ENCODE results near the gene EXOC6B. TPM values are rescaled to one million over a fixed set of nuclear protein-coding genes. Genes with fewer than 3 reads are reported as not detected.

The EXOC6B gene
- total and polyA plus RNA-seq, 2 of the 8 experiments (the other 6 are each of a cell fraction or from before 2014, with no cell fraction given): 13.5 to 33.0 TPM

DNA sequence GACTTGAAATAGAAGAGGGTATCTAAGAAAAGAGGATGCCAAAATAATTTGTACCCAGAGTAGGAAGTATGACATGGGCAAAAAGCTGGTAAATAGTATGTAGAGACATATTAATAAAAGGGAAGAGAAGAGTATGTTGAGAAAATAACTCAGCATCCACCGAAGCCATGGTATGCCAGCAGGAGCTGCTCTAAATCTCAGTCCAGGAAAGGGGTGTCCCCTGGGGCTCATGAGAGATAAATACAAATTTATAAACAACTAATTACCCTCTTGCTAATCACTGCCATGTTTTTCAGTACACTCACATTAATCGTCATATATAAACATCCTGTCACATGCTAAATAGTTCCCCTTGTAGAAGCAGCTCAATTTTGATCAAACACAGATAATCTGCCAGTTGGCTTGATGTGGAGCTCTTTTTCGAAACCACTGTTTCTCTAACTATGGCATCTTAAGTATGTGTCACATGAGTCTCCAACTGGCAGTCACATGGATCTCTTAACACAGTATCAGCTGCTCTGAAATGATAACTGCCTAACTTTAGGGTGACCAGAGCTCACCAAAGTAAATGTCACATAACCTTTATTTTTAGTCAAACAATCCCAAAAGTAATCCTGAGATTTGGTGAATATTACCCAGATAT, 31.9 kb downstream of the EXOC6B start:
- Histone ChIP-seq H3K4me3 (ENCODE audit: extremely low read depth in 1 of 4, insufficient read depth in 2 of 4, low read depth in 3 of 4, low read length in 4 of 4) (no peak overlapping the region), H2BK20ac (ENCODE audit: low read length) (no peak overlapping the region), H3K9me3 (ENCODE audit: insufficient read depth in 2 of 2, low read depth in 1 of 2, low read length in 1 of 2) (no peaks in the 10 kb centered on the region), H3K23ac (ENCODE audit: insufficient read length) (no peak overlapping the region), H3K4me1 (replicated peaks in 1 of 4; ENCODE audit: control insufficient read depth in 3 of 4, insufficient read depth in 4 of 4, low read length in 3 of 4) (no peaks in the 10 kb centered on the region), H4K8ac (ENCODE audit: extremely low read depth, insufficient read depth, low read length) (no peak overlapping the region), H3K36me3 (ENCODE audit: control insufficient read depth in 2 of 4, insufficient read depth in 4 of 4, low read length in 3 of 4) (no peaks in the 10 kb centered on the region), H3K18ac (ENCODE audit: extremely low read depth, low read length) (no peak overlapping the region), H3K14ac (ENCODE audit: insufficient read length) (no peak overlapping the region), H2BK5ac (ENCODE audit: low read depth, low read length) (no peak overlapping the region), H3K79me2 (ENCODE audit: control insufficient read depth in 1 of 2, insufficient read depth in 2 of 2, low read length in 2 of 2) (peaks cover 0 to 3% of the 10 kb centered on the region in 2 experiments; a peak in 2 of 4 replicates), H3K27ac (ENCODE audit: low read depth, low read length) (no peak overlapping the region), H3K4me2 (ENCODE audit: insufficient read depth in 1 of 2, low read depth in 2 of 2, low read length in 2 of 2) (no peak overlapping the region), H4K5ac (ENCODE audit: insufficient read length, low read depth, low read length) (no peak overlapping the region), H3K4ac (replicated peaks; ENCODE audit: insufficient read length, low read depth, low read length) (no peak overlapping the region), H4K20me1 (replicated peaks in 1 of 2; ENCODE audit: control insufficient read depth in 1 of 2, insufficient read depth in 2 of 2, low read length in 2 of 2) (no peaks in the 10 kb centered on the region), H4K91ac (replicated peaks; ENCODE audit: insufficient read length, low read length) (no peak overlapping the region), H2BK12ac (ENCODE audit: low read depth, low read length) (no peak overlapping the region), H2AFZ (ENCODE audit: low read length) (no peak overlapping the region), H2AK5ac (ENCODE audit: low read depth, low read length) (no peak overlapping the region), H2BK120ac (replicated peaks; ENCODE audit: low read depth, low read length) (no peak overlapping the region), H3K9ac (replicated peaks in 1 of 4; ENCODE audit: extremely low read depth in 1 of 4, low read depth in 3 of 4, low read length in 3 of 4) (no peak overlapping the region), H3K27me3 (replicated peaks in 1 of 4; ENCODE audit: control insufficient read depth in 3 of 4, extremely low read depth in 1 of 4, insufficient read depth in 3 of 4, low read length in 3 of 4) (no peaks in the 10 kb centered on the region), H3K79me1 (ENCODE audit: low read depth, low read length) (0 out of 2 replicates have a peak, but pooled peaks cover 2% of the 10 kb centered on the region), H3K56ac (replicated peaks; ENCODE audit: insufficient read length, low read depth, low read length) (no peak overlapping the region), H3K23me2 (ENCODE audit: low read depth, low read length) (no peaks in the 10 kb centered on the region), H2BK15ac (ENCODE audit: low read length) (no peak overlapping the region)
- CTCF ChIA-PET (ENCODE audit: partially characterized antibody): interaction anchor here (0.6 to 1.8 kb wide), 9 partner anchors 13 to 180 kb away, joined by 3 to 7 read pairs (median 3); no protein-coding TSS in a partner anchor
- DNase-seq (ENCODE audit: low read depth in 1 of 2, low spot score in 2 of 2) (no peak), FAIRE-seq (no peak)
- POLR2A ChIA-PET (ENCODE audit: partially characterized antibody): interaction anchor here (0.6 to 1.0 kb wide), 2 partner anchors 10 to 1081 kb away, joined by 3 read pairs; no protein-coding TSS in a partner anchor
- no peak for TF ChIP-seq KDM1A (IDR thresholded peaks at IDR 0.05; ENCODE audit: borderline replicate concordance, low read length)
- no peak for TF ChIP-seq TAF1 (IDR thresholded peaks at IDR 0.05; ENCODE audit: low read depth, low read length)
- TF ChIP-seq TBP (IDR thresholded peaks at IDR 0.05; ENCODE audit: low read depth, low read length): no peak
- TF ChIP-seq HDAC2 (IDR thresholded peaks at IDR 0.05; ENCODE audit: borderline replicate concordance in 1 of 2, low read depth in 2 of 2, low read length in 2 of 2): no peak
- TF ChIP-seq CEBPB (IDR thresholded peaks at IDR 0.05; ENCODE audit: low read depth, low read length): no peak
- TF ChIP-seq, protein P1, sequence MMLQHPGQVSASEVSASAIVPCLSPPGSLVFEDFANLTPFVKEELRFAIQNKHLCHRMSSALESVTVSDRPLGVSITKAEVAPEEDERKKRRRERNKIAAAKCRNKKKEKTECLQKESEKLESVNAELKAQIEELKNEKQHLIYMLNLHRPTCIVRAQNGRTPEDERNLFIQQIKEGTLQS (IDR thresholded peaks at IDR 0.05; ENCODE audit: insufficient read depth, low read depth, low read length): no peak
- TF ChIP-seq SUZ12 (IDR thresholded peaks at IDR 0.05; ENCODE audit: low read length): no peak
- TF ChIP-seq CBX8 (IDR thresholded peaks at IDR 0.05; ENCODE audit: borderline replicate concordance, low read depth, low read length): no peak
- 86% methylated on average over 3 of the region's 3 CpGs; no CpG with 5 or more reads in 1 of the 2 experiments for WGBS, 2 experiments (ENCODE audit: extremely low coverage in 1 of 2, insufficient coverage in 1 of 2, insufficient read length in 1 of 2, insufficient replicate concordance in 2 of 2, low coverage in 1 of 2, low lambda C conversion rate in 2 of 2, missing lambda C conversion rate in 1 of 2)
